Measurements from ENCODE around the gene EPS8L3.

DNA sequence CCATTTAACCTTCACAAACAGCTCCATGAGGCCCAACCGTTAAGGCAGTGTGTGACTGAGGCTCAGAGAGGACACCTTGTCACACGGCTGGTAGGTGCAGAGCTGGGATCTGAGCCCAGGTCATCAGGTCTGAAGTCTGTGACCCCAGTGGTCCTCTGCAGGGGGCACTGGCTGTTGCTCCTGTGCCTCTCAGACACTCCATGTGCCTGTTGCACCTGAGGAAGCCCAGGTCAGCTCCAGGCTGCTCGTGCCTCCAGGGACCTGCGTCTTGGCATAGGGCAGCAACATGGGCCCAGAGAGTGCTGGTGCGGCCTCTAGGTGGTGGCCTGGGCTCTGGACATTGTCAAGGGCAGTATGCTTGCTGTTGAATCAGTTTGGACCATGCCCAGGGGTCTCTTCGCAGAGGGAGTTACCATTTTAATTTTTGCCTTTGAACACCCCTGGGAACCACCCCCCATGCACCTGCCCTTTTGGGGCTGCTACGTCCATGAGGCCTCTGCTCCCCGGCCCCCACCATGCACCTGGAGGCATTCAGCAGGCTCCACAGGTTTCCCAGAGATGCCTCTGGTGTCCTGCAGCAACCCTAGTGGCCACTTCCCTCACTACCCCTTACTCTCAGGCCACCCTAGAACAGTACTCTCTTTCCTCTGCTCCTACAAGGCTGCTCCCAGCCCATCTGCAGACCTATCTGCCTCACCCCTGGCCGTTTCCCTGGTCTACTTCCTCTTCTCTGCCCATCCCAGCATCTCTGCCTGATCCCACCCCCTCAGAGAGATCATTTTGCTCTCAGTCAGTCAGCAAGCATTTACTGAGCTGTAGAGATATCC is 25.2 kb upstream of the EPS8L3 start:
- TF ChIP-seq EZH2phosphoT487 (IDR thresholded peaks at IDR 0.05; ENCODE audit: low read length): no peak
- TF ChIP-seq, protein P1, sequence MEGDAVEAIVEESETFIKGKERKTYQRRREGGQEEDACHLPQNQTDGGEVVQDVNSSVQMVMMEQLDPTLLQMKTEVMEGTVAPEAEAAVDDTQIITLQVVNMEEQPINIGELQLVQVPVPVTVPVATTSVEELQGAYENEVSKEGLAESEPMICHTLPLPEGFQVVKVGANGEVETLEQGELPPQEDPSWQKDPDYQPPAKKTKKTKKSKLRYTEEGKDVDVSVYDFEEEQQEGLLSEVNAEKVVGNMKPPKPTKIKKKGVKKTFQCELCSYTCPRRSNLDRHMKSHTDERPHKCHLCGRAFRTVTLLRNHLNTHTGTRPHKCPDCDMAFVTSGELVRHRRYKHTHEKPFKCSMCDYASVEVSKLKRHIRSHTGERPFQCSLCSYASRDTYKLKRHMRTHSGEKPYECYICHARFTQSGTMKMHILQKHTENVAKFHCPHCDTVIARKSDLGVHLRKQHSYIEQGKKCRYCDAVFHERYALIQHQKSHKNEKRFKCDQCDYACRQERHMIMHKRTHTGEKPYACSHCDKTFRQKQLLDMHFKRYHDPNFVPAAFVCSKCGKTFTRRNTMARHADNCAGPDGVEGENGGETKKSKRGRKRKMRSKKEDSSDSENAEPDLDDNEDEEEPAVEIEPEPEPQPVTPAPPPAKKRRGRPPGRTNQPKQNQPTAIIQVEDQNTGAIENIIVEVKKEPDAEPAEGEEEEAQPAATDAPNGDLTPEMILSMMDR (IDR thresholded peaks at IDR 0.05; ENCODE audit: low read length): peak; percentile 32

Measured in MM.1S (cell line).